GM10266 (cell line): ENCODE measurements around the gene GGCX.

Experiments used
- DNase-seq: peaks from one replicate; pipeline ENCODE4 v3.0.0; 2012; ENCODE audit errors: extremely low spot score
- CTCF ChIP-seq: IDR thresholded peaks from 2 replicates; pipeline ENCODE4 v1.5.1; 2012; ENCODE audit warnings: mild to moderate bottlenecking, low read depth; ENCODE audit not compliant: control insufficient read depth, insufficient read depth; ENCODE audit errors: missing control alignments

Gene GGCX

GRCh38 chr2:85527787-85528186, 33.5 kb downstream of the GGCX start:
- no peak for TF ChIP-seq CTCF
- no peak for DNase-seq

- no peak for DNase-seq
- TF ChIP-seq CTCF: no peak
Observed at GRCh38 chr2:85525567-85525966, 35.7 kb downstream of the GGCX start.

- no peak for TF ChIP-seq CTCF
- DNase-seq: no peak
Observed at GRCh38 chr2:85525029-85525428, 36.3 kb downstream of the GGCX start.

- no peak for DNase-seq
- no peak for TF ChIP-seq CTCF
Observed at GRCh38 chr2:85524336-85524908, 36.9 kb downstream of the GGCX start.

- no peak for TF ChIP-seq CTCF
- no peak for DNase-seq
Observed at GRCh38 chr2:85523903-85524335, 37.4 kb downstream of the GGCX start.

GRCh38 chr2:85523062-85523902, 38.0 kb downstream of the GGCX start:
- no peak for TF ChIP-seq CTCF
- no peak for DNase-seq

- TF ChIP-seq CTCF: no peak
- no peak for DNase-seq
Observed at GRCh38 chr2:85522090-85522647, 39.1 kb downstream of the GGCX start.
